ENCODE results near the gene C16orf46. TPM values are rescaled to one million over a fixed set of nuclear protein-coding genes. Genes with fewer than 3 reads are reported as not detected.
A peak's percentile ranks its signal among the peaks of the same experiment; 100 is the strongest.

C16orf46 gene
- total RNA-seq, 8 experiments from 2014 or later = 2.4 to 7.3 (median 4.5) TPM

DNA sequence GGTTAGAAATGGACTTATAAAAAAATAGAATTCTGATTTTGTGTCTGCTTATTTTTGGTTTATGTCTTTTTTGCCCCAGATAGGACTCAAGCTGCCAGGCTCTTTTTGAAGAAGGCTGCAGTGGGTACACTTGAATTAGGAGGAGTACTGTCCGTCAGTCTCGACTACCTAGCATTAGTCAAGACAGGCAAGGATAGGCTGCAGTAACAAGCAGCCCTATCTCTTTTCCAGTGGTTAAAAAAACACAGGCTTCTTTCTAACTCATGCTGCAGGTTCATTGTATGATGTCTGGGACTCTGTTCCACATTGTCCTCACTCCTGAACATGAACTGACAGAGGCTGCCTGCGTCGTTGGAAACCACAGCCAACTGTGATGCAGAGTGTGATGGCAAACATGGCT lies 8.0 kb downstream of the C16orf46 start:
- no peak overlapping the region for H3K27ac ChIP-seq
- 79 to 100% (median 90%) methylated on average over 1 to 4 of the region's 4 CpGs; no CpG with 5 or more reads in 3 of the 10 experiments for WGBS, 10 experiments

GRCh38 chr16:81067166-81067565 lies 9.9 kb downstream of the C16orf46 start:
- Histone ChIP-seq H3K27ac (no peak overlapping the region), H3K4me1 (replicated peaks in 1 of 2) (peaks cover 0 to 7% of the 10 kb centered on the region in 2 donors), H3K4me3 (no peak overlapping the region)
- no peak for ATAC-seq (replicated peaks in 6 of 8)
- in situ Hi-C loops (cut with MboI; ENCODE audit: low pct_unique_long_range_greater_than_20kb in 2 of 9, low sequenced_read_pairs in 9 of 9, unreplicated experiment in 9 of 9) = no loop called here
- 43 to 100% (median 92%) methylated on average over 1 of the region's 1 CpG; no CpG with 5 or more reads in 1 of the 10 experiments for WGBS, 10 experiments

More for the DNA sequence above, 8.0 kb downstream of the C16orf46 start:
- no peak for ATAC-seq (replicated peaks in 6 of 8)
- Histone ChIP-seq H3K4me1 (replicated peaks in 1 of 2) (peaks cover 0 to 7% of the 10 kb centered on the region in 2 donors), H3K4me3 (no peak overlapping the region)
- in situ Hi-C loops (cut with MboI; ENCODE audit: low pct_unique_long_range_greater_than_20kb in 2 of 9, low sequenced_read_pairs in 9 of 9, unreplicated experiment in 9 of 9) = no loop called here

- no peak overlapping the region for H3K4me3 ChIP-seq
- H3K4me1 ChIP-seq (replicated peaks in 1 of 2) = peaks cover 0 to 7% of the 10 kb centered on the region in 2 donors
- WGBS, 10 experiments = 45 to 100% (median 63%) methylated on average over 1 to 4 of the region's 4 CpGs
- in situ Hi-C loops (cut with MboI; ENCODE audit: low pct_unique_long_range_greater_than_20kb in 2 of 9, low sequenced_read_pairs in 9 of 9, unreplicated experiment in 9 of 9) = no loop called here
- H3K27ac ChIP-seq = no peak overlapping the region
- no peak for ATAC-seq (replicated peaks in 6 of 8)
These were observed 10.4 kb downstream of the C16orf46 start for GRCh38 chr16:81066681-81067080.

DNA sequence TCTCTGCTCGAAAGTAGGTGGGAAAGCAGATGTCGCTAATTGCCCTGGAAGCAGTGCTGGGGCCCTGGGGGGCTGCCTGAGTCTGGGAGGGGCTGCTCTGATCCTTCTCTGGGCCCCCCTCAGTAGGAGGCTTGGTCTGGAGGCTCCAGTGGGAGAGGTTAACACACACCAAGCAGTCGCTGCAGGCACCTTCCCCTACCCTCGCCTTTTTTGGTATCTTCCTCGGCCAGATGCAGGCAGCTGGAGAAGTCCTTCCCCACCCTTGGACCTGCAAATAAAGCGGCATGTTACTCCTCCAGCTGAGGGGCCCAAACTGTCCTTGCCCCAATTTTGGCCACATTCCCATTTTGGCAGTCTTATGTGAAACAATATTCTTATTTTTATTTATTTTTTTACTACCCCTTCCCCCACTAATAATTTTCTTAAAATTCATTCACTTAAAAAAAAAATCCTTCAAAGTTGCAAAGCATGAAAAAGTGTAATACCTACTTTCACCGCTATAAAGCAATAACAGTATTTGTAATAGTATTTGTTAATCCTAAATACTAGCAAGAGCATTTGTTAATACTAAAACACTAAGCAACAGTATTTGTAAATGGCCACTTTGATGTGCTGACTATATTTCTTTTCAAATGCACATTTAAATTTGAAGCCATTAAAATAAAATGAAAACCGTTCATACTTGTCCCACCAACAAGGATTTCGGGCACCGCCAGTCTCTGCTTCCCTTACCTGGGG lies 15.0 kb downstream of the C16orf46 start:
- ATAC-seq (replicated peaks in 6 of 8) = no peak
- Histone ChIP-seq H3K4me3 (no peak overlapping the region), H3K4me1 (replicated peaks in 1 of 2) (peaks cover 0 to 7% of the 10 kb centered on the region in 2 donors), H3K27ac (no peak overlapping the region)
- in situ Hi-C loops (cut with MboI; ENCODE audit: low pct_unique_long_range_greater_than_20kb in 2 of 9, low sequenced_read_pairs in 9 of 9, unreplicated experiment in 9 of 9) = no loop called here
- WGBS, 10 experiments = 63 to 100% (median 81%) methylated on average over 1 to 9 of the region's 10 CpGs; no CpG with 5 or more reads in 1 of the 10 experiments

DNA sequence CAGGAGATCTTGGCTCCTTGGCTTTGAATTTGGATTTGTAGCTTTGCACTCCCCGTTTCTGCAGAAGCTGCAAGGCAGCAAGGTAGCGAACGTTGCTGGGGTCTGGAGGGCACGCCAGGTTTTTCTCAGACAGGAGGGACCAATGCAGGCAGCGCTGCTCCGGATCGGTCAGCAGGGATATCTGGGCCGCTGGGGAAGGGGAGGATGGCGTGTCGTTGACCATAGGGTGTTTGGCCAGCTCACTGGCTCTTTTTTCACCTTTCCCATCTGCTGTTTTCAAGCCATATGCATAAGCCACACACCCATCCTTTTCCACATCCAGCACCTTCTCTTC lies 15.8 kb downstream of the C16orf46 start:
- in situ Hi-C loops (cut with MboI; ENCODE audit: low pct_unique_long_range_greater_than_20kb in 2 of 9, low sequenced_read_pairs in 9 of 9, unreplicated experiment in 9 of 9) = no loop called here
- no peak for ATAC-seq (replicated peaks in 6 of 8)
- Histone ChIP-seq H3K4me1 (replicated peaks in 1 of 2) (peaks cover 0 to under 1% of the 10 kb centered on the region in 2 donors), H3K27ac (no peak overlapping the region), H3K4me3 (no peak overlapping the region)
- 80 to 100% (median 84%) methylated on average over 1 to 10 of the region's 10 CpGs; no CpG with 5 or more reads in 4 of the 10 experiments for WGBS, 10 experiments

DNA sequence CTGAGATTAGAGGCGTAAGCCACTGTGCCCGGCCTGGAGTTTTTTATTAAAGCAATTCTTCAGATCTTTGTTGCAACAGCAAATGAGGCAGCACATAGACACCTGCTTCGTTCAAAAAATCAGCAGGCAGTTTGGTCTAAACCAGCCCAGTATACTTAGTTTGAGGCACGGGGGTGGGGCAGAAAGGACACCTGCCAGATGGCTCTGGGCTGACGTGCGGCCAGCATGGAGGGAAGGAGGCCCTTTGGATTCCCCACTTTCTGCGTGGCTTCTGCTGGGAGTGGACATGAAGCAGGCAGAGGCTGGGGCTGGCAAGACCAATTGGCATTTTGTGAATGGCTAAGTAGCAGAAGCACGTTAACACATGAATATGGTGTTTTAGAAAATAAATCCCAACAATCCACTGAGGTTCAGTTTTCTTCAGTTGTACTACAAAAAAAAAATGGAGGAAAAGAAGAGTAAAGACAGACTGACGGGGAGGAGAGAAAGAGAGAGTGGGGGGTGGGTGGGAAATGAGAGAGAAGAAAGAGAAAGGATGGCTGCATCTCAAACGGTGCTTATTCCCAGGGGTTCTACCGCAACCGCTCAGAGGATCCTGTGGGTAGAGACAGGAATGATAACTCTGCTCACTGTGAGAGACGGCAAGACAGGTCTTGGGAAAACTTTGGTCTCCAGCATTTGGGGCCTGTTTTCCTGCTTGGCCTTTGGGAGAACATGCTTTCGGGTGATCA lies 16.3 kb downstream of the C16orf46 start:
- in situ Hi-C loops (cut with MboI; ENCODE audit: low pct_unique_long_range_greater_than_20kb in 2 of 9, low sequenced_read_pairs in 9 of 9, unreplicated experiment in 9 of 9) = no loop called here
- Histone ChIP-seq H3K4me3 (no peak overlapping the region), H3K27ac (no peak overlapping the region), H3K4me1 (replicated peaks in 1 of 2) (no peaks in the 10 kb centered on the region)
- peak in 2 of 8 experiments; percentile 23 to 33 for ATAC-seq (replicated peaks in 6 of 8)
- WGBS, 10 experiments = 39 to 100% (median 76%) methylated on average over 1 to 6 of the region's 14 CpGs; no CpG with 5 or more reads in 4 of the 10 experiments

DNA sequence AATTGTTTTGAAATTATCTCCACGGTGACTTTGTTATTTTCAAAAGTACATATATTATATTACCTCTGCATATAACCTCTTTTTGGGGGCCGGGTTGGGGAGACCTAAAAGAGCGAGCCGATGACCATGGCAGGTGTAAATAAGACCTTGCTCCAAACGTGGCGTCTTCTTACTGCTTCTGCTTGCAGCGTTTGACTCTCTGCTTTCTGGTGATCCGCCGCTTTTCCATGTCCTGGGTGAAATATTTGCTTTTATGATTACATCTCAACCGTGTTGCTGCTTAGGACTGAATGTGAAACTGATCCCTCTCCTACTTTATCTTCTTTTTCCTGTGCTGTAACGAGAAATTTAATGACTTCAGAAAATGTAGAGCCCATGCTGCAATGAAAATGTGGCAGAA lies 23.3 kb downstream of the C16orf46 start:
- ATAC-seq (replicated peaks in 6 of 8) = no peak
- H3K27ac ChIP-seq = no peak overlapping the region
- no peaks in the 10 kb centered on the region for H3K4me1 ChIP-seq (replicated peaks in 1 of 2)
- in situ Hi-C loops (cut with MboI; ENCODE audit: low pct_unique_long_range_greater_than_20kb in 2 of 9, low sequenced_read_pairs in 9 of 9, unreplicated experiment in 9 of 9) = no loop called here
- WGBS, 10 experiments = 50 to 94% (median 78%) methylated on average over 2 to 11 of the region's 11 CpGs
- H3K4me3 ChIP-seq = no peak overlapping the region

- no peak overlapping the region for H3K4me3 ChIP-seq
- no peaks in the 10 kb centered on the region for H3K4me1 ChIP-seq (replicated peaks in 1 of 2)
- no peak overlapping the region for H3K27ac ChIP-seq
- ATAC-seq (replicated peaks in 6 of 8) = no peak
- 71 to 100% (median 96%) methylated on average over 1 to 2 of the region's 2 CpGs; no CpG with 5 or more reads in 2 of the 10 experiments for WGBS, 10 experiments
- in situ Hi-C loops (cut with MboI; ENCODE audit: low pct_unique_long_range_greater_than_20kb in 2 of 9, low sequenced_read_pairs in 9 of 9, unreplicated experiment in 9 of 9) = no loop called here
These were observed 34.2 kb downstream of the C16orf46 start for GRCh38 chr16:81042821-81043220.

GRCh38 chr16:81041696-81042095 lies 35.3 kb downstream of the C16orf46 start:
- no peak for ATAC-seq (replicated peaks in 6 of 8)
- H3K27ac ChIP-seq = no peak overlapping the region
- 81 to 100% (median 93%) methylated on average over 1 to 4 of the region's 4 CpGs; no CpG with 5 or more reads in 4 of the 10 experiments for WGBS, 10 experiments
- H3K4me3 ChIP-seq = no peak overlapping the region
- in situ Hi-C loops (cut with MboI; ENCODE audit: low pct_unique_long_range_greater_than_20kb in 2 of 9, low sequenced_read_pairs in 9 of 9, unreplicated experiment in 9 of 9) = no loop called here
- peaks cover 6 to 8% of the 10 kb centered on the region in 2 donors for H3K4me1 ChIP-seq (replicated peaks in 1 of 2)

DNA sequence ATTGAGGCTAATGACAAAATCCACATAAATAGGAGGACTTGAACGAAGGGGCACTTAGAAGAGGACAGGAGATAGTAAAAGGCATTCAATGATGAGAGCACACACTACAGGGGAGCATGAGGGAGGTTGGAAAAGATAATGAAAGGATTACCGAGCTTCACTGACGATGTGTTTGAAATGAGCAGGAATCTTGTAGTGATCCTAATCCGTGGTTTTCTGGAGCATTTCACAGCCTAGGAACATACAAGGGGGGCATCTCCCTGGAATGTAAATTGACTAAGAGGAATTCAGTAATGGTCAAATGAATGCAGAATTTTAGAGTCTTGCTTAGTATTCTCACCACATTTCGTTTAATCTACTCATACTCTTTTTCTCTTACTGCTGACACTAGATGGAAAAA lies 36.2 kb downstream of the C16orf46 start:
- WGBS, 10 experiments = 67 to 95% (median 84%) methylated on average over 3 to 5 of the region's 5 CpGs
- ATAC-seq (replicated peaks in 6 of 8) = no peak
- H3K4me3 ChIP-seq = no peak overlapping the region
- in situ Hi-C loops (cut with MboI; ENCODE audit: low pct_unique_long_range_greater_than_20kb in 2 of 9, low sequenced_read_pairs in 9 of 9, unreplicated experiment in 9 of 9) = no loop called here
- H3K27ac ChIP-seq = no peak overlapping the region
- peaks cover 6 to 8% of the 10 kb centered on the region in 2 donors for H3K4me1 ChIP-seq (replicated peaks in 1 of 2)

GRCh38 chr16:81040131-81040530 lies 36.9 kb downstream of the C16orf46 start:
- 88 to 100% (median 100%) methylated on average over 1 to 2 of the region's 2 CpGs; no CpG with 5 or more reads in 1 of the 10 experiments for WGBS, 10 experiments
- ATAC-seq (replicated peaks in 6 of 8) = peak in 2 of 8 experiments; percentile 3 to 16
- no peak overlapping the region for H3K4me3 ChIP-seq
- in situ Hi-C loops (cut with MboI; ENCODE audit: low pct_unique_long_range_greater_than_20kb in 2 of 9, low sequenced_read_pairs in 9 of 9, unreplicated experiment in 9 of 9) = no loop called here
- H3K4me1 ChIP-seq (replicated peaks in 1 of 2) = peaks cover 6 to 8% of the 10 kb centered on the region in 2 donors
- no peak overlapping the region for H3K27ac ChIP-seq

GRCh38 chr16:81036751-81037350 lies 40.2 kb downstream of the C16orf46 start:
- ATAC-seq (replicated peaks in 6 of 8) = peak in 3 of 8 experiments; percentile 1 to 31 (median 16)
- Histone ChIP-seq H3K4me1 (replicated peaks in 1 of 2) (peaks cover 6 to 14% of the 10 kb centered on the region in 2 donors), H3K27ac (peak overlapping the region; percentile 71 to 89), H3K4me3 (peak overlapping the region; percentile 64 to 98 (median 74))
- in situ Hi-C loops (cut with MboI; ENCODE audit: low pct_unique_long_range_greater_than_20kb in 2 of 9, low sequenced_read_pairs in 9 of 9, unreplicated experiment in 9 of 9) = no loop called here
- WGBS, 10 experiments = 0 to 50% (median 7%) methylated on average over 2 to 8 of the region's 10 CpGs; no CpG with 5 or more reads in 1 of the 10 experiments

Measured in motor neuron (in vitro differentiated cells).